ENCODE data around the gene NELFE. TPM values are rescaled to one million over a fixed set of nuclear protein-coding genes. Genes with fewer than 3 reads are reported as not detected.

Gene NELFE
- total and polyA plus RNA-seq, 2 of the 13 experiments (the other 11 are each of a cell fraction or from before 2014, with no cell fraction given) = 51.3 to 69.8 TPM

- TF ChIP-seq, protein P1, sequence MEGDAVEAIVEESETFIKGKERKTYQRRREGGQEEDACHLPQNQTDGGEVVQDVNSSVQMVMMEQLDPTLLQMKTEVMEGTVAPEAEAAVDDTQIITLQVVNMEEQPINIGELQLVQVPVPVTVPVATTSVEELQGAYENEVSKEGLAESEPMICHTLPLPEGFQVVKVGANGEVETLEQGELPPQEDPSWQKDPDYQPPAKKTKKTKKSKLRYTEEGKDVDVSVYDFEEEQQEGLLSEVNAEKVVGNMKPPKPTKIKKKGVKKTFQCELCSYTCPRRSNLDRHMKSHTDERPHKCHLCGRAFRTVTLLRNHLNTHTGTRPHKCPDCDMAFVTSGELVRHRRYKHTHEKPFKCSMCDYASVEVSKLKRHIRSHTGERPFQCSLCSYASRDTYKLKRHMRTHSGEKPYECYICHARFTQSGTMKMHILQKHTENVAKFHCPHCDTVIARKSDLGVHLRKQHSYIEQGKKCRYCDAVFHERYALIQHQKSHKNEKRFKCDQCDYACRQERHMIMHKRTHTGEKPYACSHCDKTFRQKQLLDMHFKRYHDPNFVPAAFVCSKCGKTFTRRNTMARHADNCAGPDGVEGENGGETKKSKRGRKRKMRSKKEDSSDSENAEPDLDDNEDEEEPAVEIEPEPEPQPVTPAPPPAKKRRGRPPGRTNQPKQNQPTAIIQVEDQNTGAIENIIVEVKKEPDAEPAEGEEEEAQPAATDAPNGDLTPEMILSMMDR (CRISPR knock-in tag; IDR thresholded peaks at IDR 0.05) = no peak
- TF ChIP-seq HOXD1 (CRISPR knock-in tag; IDR thresholded peaks at IDR 0.05) = peak; percentile 95
- no peak for TF ChIP-seq ZNF30 (CRISPR knock-in tag; IDR thresholded peaks at IDR 0.05)
- TF ChIP-seq SP4 (CRISPR knock-in tag; IDR thresholded peaks at IDR 0.05) = peak; percentile 98
- peak; percentile 17; the same call in 1 of the 2 replicates for TF ChIP-seq ZNF691 (CRISPR knock-in tag; IDR thresholded peaks at IDR 0.05; ENCODE audit: borderline replicate concordance, low read depth)
- TF ChIP-seq CBX5 (CRISPR knock-in tag; IDR thresholded peaks at IDR 0.05; ENCODE audit: borderline replicate concordance) = peak; percentile 18; the same call in 1 of the 2 replicates
- peak; percentile 94 to 99 for TF ChIP-seq NR2F1 (CRISPR knock-in tag; IDR thresholded peaks at IDR 0.05)
- TF ChIP-seq ZNF713 (CRISPR knock-in tag; IDR thresholded peaks at IDR 0.05) = 0 out of 2 replicates have a peak, but pooled peaks have one; percentile 12
- no peak for TF ChIP-seq CENPX (CRISPR knock-in tag; IDR thresholded peaks at IDR 0.05)
- peak; percentile 99 for TF ChIP-seq GATAD1 (CRISPR knock-in tag; IDR thresholded peaks at IDR 0.05)
- peak; percentile 79; the same call in 1 of the 2 replicates for TF ChIP-seq ZNF44 (CRISPR knock-in tag; IDR thresholded peaks at IDR 0.05)
- peak; percentile 85 for TF ChIP-seq POLR2G (IDR thresholded peaks at IDR 0.05; ENCODE audit: low read depth, low read length)
- peak; percentile 22; the same call in 1 of the 2 replicates for TF ChIP-seq ZIK1 (CRISPR knock-in tag; IDR thresholded peaks at IDR 0.05; ENCODE audit: borderline replicate concordance, low read depth)
- TF ChIP-seq CBFB (CRISPR knock-in tag; IDR thresholded peaks at IDR 0.05) = peak; percentile 92
- peak; percentile 11; the same call in 1 of the 2 replicates for TF ChIP-seq NRL (CRISPR knock-in tag; IDR thresholded peaks at IDR 0.05; ENCODE audit: borderline replicate concordance)
- TF ChIP-seq ELF1 (CRISPR knock-in tag; IDR thresholded peaks at IDR 0.05) = peak; percentile 100
- no peak; the same call in 1 of the 2 replicates for TF ChIP-seq ZNF605 (CRISPR knock-in tag; IDR thresholded peaks at IDR 0.05)
- no peak for TF ChIP-seq ZNF253 (CRISPR knock-in tag; IDR thresholded peaks at IDR 0.05; ENCODE audit: borderline replicate concordance)
- peak; percentile 84 for TF ChIP-seq DBP (CRISPR knock-in tag; IDR thresholded peaks at IDR 0.05; ENCODE audit: not compliant biosample characterization)
- TF ChIP-seq NFE2 (CRISPR knock-in tag; IDR thresholded peaks at IDR 0.05) = no peak
- TF ChIP-seq GLMP (CRISPR knock-in tag; IDR thresholded peaks at IDR 0.05; ENCODE audit: borderline replicate concordance) = no peak
- no peak for TF ChIP-seq NPAS2 (CRISPR knock-in tag; IDR thresholded peaks at IDR 0.05; ENCODE audit: borderline replicate concordance)
- peak; percentile 91; the same call in 1 of the 2 replicates for TF ChIP-seq TP53 (CRISPR knock-in tag; conservative IDR thresholded peaks at IDR 0.05)
- TF ChIP-seq ZKSCAN5 (CRISPR knock-in tag; IDR thresholded peaks at IDR 0.05) = no peak
- TF ChIP-seq ZNF572 (CRISPR knock-in tag; IDR thresholded peaks at IDR 0.05) = peak; percentile 36; the same call in 1 of the 2 replicates
Measured at GRCh38 chr6:31958741-31959739, at the start of gene NELFE, which contains the start of gene SKIC2 (continued).
